BJ (cell line): ENCODE measurements around the gene FOXP1. TPM values are rescaled to one million over a fixed set of nuclear protein-coding genes. Genes with fewer than 3 reads are reported as not detected.

Source experiments
- CTCF ChIA-PET: fragments of 350-600 bp; formaldehyde crosslinking; extraction: SDS; loops from one replicate; lab custom pipeline; 2021; ENCODE audit warnings: antibody characterized with exemption, inconsistent platforms; lab: Yijun Ruan, JAX
- POLR2A ChIA-PET: fragments of 300-600 bp; sonication (Branson Sonifier 250); formaldehyde crosslinking; extraction: SDS; loops from one replicate; lab custom pipeline; 2021; ENCODE audit warnings: antibody characterized with exemption; lab: Charles Lee
- DNase-seq: peaks from one replicate; pipeline ENCODE4 v3.0.0-alpha.2; 2011; ENCODE audit warnings: low read depth
- H3K27me3 ChIP-seq: 2 replicates; pipeline ENCODE4 v1.6.0; 2011; ENCODE audit warnings: low read length; ENCODE audit not compliant: control insufficient read depth, insufficient read depth
- H3K36me3 ChIP-seq: 2 replicates; pipeline ENCODE4 v1.5.1; 2011; ENCODE audit warnings: low read length; ENCODE audit not compliant: control insufficient read depth, insufficient read depth
- H3K4me3 ChIP-seq: 2 replicates; pipeline ENCODE4 v1.5.1; 2011; ENCODE audit warnings: low read depth, mild to moderate bottlenecking, control low read depth, low read length
- CTCF ChIP-seq: IDR thresholded peaks from 2 replicates; pipeline ENCODE4 v1.5.1; 2011; ENCODE audit warnings: low read depth, mild to moderate bottlenecking, control low read depth, inconsistent platforms, low read length, moderate library complexity; ENCODE audit not compliant: insufficient read depth
- polyA plus RNA-seq: library from polyadenylated mRNA; depleted of rRNA; stranded (reverse); fragments of >200 nt; gene quantifications from 2 replicates; pipeline ENCODE4 v1.2.3, GENCODE V29; 2011

FOXP1 gene
- polyA plus RNA-seq, 1 experiment: 37.0 TPM

- Histone ChIP-seq H3K36me3 (peaks cover 8% of the 10 kb centered on the region), H3K27me3 (no peaks in the 10 kb centered on the region), H3K4me3 (no peak overlapping the region)
- no peak for DNase-seq
- no peak for TF ChIP-seq CTCF
- POLR2A ChIA-PET: no interaction called here
- CTCF ChIA-PET: no interaction called here
Measured at GRCh38 chr3:70959506-70960291, 623.8 kb downstream of the FOXP1 start.

- DNase-seq: no peak
- TF ChIP-seq CTCF: no peak
- ChIA-PET CTCF (interaction anchor here (0.6 kb wide), 2 partner anchors 41 to 983 kb away, joined by 3 read pairs; no protein-coding TSS in a partner anchor), POLR2A (no interaction called here)
- Histone ChIP-seq H3K36me3 (no peaks in the 10 kb centered on the region), H3K4me3 (no peak overlapping the region), H3K27me3 (no peaks in the 10 kb centered on the region)
Measured at GRCh38 chr3:70952033-70952747, 631.3 kb downstream of the FOXP1 start.

- ChIA-PET CTCF (interaction anchor here (1.0 to 1.2 kb wide), 2 partner anchors 9 to 233 kb away, joined by 3 to 4 read pairs; no protein-coding TSS in a partner anchor), POLR2A (no interaction called here)
- TF ChIP-seq CTCF: no peak
- no peak for DNase-seq
- H3K4me3 ChIP-seq: no peak overlapping the region
- H3K36me3 ChIP-seq: no peaks in the 10 kb centered on the region
- no peaks in the 10 kb centered on the region for H3K27me3 ChIP-seq
Measured at GRCh38 chr3:70951316-70951715, 632.2 kb downstream of the FOXP1 start.

- no peak for TF ChIP-seq CTCF
- ChIA-PET POLR2A (no interaction called here), CTCF (interaction anchor here (1.3 kb wide), 2 partner anchors 30 to 42 kb away, joined by 3 to 4 read pairs; no protein-coding TSS in a partner anchor)
- Histone ChIP-seq H3K27me3 (no peaks in the 10 kb centered on the region), H3K36me3 (no peaks in the 10 kb centered on the region), H3K4me3 (no peak overlapping the region)
- DNase-seq: no peak
Measured at GRCh38 chr3:70947579-70947978, 635.9 kb downstream of the FOXP1 start.

- DNase-seq: no peak
- POLR2A ChIA-PET: no interaction called here
- CTCF ChIA-PET: no interaction called here
- Histone ChIP-seq H3K4me3 (no peak overlapping the region), H3K36me3 (no peaks in the 10 kb centered on the region), H3K27me3 (no peaks in the 10 kb centered on the region)
- no peak for TF ChIP-seq CTCF
Measured at GRCh38 chr3:70943886-70944285, 639.6 kb downstream of the FOXP1 start.
